GM18511 (cell line): ENCODE data around the gene FAM131A.

Experiments
- ATAC-seq: cut with Tn5 transposase; IDR thresholded peaks from one replicate; pipeline ENCODE4 v1.9.1; 2021; ENCODE audit warnings: mild to moderate bottlenecking, moderate library complexity; ENCODE audit not compliant: unreplicated experiment

FAM131A gene

DNA sequence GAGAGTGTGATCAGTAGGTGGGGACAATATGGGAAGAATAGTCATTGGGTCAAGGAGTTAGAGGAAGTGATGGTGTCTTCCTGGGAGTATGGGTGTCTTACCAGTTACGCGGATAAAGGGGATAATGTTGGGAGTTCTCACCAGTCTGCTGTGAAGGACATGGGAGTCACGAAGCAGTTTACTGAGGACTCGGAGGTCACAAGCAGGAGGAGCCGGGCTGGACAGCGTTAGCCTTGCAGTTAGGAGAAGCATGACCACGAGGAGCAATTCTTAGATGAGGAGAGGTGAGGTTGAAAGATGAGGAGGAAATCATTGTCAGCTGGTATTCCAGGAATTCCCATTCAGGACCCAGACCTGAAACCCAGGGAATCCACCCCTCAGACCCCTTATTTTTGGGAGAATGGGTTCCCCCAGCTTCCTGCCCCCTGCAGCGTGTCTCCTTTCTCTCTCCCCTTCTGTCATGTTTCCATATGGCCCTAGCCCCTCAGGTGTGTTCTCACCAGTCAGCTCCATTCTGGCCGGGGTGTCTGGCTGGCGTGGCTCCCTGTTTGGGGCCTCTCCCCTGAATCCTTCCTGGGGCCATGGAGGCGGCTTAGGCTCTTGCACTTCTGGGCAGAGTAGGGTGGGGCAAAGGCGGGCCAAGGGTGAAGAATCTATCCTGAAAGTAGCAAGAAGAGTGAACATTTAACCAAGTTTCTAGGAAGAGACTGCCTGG, 38.5 kb downstream of the FAM131A start:
- no peak for ATAC-seq

DNA sequence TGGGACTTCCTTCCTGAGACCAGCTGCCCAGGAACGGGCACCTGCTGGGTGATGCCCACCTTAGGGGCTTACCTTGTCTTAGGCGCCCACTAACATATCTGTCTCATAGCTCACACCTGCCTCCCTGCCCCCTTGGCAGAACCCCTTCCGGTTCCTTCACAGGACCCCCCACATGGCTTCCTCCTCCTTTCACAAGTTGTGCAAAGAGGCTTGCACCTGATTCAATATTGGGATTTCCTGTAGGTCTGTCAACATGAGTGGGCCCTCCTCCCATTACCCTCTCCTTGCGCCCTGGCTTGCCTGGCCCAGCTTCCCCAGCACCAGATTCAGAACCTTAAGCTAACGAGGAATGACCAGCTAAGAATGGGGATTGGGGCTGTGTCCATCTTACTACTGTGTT, 40.0 kb downstream of the FAM131A start:
- ATAC-seq, result no peak

- ATAC-seq, result no peak
These were observed 40.6 kb downstream of the FAM131A start, which contains the start of gene THPO for GRCh38 chr3:184377882-184378445. Gene THPO (minus strand): TSS chr3:184378207. CDS start chr3:184376259, 1,948 bp downstream.

DNA sequence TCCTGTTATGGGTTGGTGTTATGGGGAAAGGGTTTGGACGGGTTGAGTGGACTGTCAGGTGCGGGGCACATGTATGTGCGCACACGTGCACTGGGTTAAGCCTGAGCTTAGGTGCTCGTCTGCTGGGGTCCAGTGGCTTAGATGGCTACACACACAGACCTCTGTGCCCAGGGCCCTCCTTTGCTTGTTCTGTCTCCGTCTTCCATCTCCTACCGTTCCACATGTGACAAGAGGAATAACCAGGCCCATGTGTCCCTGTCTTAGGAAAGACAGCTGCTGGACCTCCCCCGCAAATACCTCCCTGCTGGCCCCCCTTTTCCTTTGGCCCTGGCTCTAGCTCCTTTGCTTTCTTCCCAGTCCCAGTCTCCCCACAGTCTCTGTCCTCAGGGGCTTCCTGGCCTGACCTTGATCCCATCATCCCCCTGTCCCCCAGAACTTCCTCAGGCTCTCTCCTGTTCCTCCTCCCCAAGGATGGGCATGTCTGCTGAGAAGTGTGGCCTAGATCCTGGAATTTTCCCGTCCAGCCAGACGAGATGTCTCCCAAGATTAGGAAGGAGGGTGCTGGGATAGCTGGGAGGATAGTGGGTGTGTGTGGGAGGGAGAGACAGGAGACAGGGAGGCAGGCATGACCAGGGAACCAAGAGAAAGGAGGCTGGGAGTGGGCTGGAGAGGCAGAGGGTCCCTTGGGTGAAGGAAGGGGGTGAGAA, 41.4 kb downstream of the FAM131A start:
- ATAC-seq, result no peak

DNA sequence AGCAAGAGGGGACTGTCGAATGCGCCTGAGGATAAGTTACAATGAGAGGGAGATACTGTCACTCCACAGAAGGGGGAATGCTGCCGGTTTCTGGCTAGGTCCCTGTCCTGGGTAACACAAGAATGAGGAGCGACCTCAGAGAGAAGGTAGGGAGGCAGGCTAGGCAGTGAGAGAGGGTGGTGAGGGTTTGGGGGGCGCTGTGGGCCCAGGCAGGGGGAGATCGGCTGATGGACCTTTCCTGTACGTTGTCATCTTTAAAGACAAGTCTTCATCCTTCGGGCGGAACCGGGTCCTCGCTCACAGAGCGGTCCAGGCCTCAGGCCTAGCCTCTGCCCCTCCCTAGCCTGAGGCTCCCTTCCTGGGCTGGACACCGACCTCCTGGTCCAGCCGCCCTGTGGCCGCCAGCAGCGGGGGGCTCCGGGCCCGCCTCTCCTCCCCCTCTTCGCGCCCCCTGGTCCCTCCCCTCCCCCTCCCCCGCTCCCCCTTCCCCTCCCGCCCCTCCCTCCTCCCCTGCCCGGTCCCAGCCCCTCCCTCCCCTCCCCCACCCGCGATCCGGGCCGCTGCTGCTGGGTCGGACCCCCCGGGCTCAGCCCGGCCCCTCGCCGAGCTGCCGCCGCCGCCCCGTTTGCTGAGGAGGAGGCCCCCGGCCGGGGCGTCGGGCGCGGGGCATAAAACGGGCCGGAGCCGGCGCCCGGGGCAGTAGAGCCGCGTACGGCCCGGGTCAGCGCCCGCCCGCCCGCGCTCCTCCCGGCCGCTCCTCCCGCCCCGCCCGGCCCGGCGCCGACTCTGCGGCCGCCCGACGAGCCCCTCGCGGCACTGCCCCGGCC, 42.2 kb downstream of the FAM131A start, which contains the start of gene CHRD:
CHRD (plus strand) TSS at position 697 of the 827 bp plus-strand sequence. CDS start 265 bp downstream, outside the sequence.
- ATAC-seq, result no peak

- no peak for ATAC-seq
These were observed 42.8 kb downstream of the FAM131A start for GRCh38 chr3:184380185-184380626.

DNA sequence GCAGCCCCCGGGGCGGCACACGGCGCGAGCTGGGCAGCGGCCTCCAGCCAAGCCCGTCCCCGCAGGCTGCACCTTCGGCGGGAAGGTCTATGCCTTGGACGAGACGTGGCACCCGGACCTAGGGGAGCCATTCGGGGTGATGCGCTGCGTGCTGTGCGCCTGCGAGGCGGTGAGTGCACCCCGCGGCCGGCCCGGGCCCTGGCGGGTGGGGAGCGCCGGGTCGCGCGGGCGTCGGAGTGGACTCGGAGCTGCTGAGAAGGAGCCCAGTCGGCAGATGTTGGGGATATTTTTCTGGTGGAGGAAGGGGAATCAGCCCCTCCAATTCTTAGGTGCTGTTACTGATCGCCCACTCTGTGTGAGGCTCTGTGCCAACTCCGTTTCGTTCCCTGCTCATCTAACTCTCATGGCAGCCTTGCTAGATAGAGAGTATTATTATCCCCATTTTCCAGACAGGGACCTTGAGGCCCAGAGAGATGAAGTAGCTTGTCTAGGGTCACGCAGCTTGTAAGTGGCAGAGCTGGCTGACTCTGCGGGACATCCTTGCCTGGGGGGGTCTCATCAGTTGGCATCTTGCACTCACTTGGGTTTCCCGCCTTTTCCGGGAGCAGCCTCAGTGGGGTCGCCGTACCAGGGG, 43.3 kb downstream of the FAM131A start:
- ATAC-seq, result no peak

GRCh38 chr3:184381261-184382224, 44.1 kb downstream of the FAM131A start:
- no peak for ATAC-seq

- no peak for ATAC-seq
These were observed 45.1 kb downstream of the FAM131A start for GRCh38 chr3:184382326-184383032.

DNA sequence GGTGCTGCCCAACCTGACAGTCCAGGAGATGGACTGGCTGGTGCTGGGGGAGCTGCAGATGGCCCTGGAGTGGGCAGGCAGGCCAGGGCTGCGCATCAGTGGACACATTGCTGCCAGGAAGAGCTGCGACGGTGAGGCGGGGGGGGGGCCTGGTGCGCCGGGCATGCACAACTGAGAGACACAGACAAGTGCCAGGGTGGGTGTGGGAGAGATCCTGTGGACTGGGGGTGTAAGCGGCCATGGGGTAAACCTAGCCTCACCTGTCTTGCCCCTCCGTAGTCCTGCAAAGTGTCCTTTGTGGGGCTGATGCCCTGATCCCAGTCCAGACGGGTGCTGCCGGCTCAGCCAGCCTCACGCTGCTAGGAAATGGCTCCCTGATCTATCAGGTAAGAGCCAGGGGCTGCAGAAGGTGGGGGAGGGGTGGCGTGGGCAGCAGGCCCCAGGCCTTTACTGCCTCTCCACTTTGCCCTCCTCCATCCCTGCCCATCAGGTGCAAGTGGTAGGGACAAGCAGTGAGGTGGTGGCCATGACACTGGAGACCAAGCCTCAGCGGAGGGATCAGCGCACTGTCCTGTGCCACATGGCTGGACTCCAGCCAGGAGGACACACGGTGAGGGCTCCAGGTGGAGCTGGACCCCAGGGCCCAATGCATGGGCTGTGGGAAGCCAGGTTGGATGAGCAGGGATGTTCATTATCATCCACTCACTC, 45.8 kb downstream of the FAM131A start:
- ATAC-seq, result no peak

- no peak for ATAC-seq
These were observed 46.9 kb downstream of the FAM131A start for GRCh38 chr3:184384342-184384741.

GRCh38 chr3:184384856-184385422, 47.5 kb downstream of the FAM131A start:
- ATAC-seq, result no peak

- ATAC-seq, result no peak
These were observed 48.8 kb downstream of the FAM131A start for GRCh38 chr3:184386047-184386806.

DNA sequence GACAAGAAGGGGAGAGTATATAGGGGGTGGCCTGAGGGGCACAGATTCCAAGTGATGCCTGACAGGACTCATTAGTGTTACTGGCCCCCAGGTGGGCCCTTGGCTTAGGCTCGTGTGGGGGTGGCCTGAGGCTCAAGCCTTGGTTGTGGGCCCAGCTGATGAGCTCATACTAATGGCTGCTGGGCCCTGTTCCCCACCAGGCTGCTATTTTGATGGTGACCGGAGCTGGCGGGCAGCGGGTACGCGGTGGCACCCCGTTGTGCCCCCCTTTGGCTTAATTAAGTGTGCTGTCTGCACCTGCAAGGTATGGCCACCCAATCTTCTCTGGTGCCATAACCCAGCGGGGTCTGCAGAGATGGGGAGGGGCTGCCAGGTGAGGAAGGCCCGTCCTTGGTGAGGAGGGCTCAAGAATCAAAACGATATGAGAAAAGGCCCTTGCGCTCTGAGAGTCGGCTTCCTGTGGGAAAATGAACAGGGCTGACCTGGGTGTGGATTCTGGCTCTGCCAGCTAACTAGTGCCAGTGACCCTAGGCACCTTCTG, 49.8 kb downstream of the FAM131A start:
- no peak for ATAC-seq

DNA sequence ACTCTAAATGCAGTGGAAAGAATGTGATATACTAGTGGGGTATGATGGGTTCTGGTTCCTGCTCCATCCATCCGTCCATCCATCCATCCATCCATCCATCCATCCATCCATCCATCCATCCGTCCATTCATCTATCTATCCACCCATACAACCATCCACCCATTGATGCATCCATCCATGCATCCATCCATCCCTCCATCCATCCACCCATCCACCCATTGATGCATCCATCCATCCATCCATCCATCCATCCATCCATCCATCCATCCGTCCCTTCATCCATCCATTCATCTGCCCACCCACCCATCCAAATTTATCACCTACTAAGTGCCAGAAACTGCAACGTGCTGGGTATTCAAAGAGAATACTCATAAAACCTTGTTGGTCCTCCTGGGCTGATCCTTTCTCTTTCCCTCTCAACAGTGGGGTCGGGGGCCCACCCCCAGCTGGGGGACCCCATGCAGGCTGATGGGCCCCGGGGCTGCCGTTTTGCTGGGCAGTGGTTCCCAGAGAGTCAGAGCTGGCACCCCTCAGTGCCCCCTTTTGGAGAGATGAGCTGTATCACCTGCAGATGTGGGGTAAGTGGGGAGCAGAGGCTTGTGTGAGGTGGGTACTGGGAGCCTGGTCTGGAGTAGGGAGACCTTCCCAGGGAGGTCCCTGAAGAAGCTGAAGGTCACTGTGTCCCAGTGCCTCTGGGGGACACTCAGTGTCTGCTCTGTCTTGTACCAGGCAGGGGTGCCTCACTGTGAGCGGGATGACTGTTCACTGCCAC, 51.0 kb downstream of the FAM131A start:
- no peak for ATAC-seq

DNA sequence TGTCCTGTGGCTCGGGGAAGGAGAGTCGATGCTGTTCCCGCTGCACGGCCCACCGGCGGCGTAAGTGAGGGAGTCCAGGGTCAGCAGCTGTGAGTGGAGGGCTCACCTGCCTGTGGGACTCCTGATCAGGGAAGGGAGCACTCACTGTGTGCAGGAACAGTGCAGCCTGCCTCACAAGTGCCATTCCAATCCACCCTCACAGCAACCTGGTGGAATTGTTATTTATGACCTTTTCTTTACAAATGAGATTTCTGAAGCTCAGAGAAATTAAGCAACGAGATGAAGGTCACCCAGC, 51.5 kb downstream of the FAM131A start:
- no peak for ATAC-seq
